Activated CD4-positive, CD25-positive, alpha-beta regulatory T cell (primary cell): Measurements from ENCODE around the gene ARMC10.
"Not testable (repeated sequence)": the region's sequence is repeated elsewhere in the genome, so short reads cannot be mapped to it uniquely, and the experiment has no call there.

ENCODE experiments used
- DNase-seq, 4 experiments: peaks; one replicate each; lab custom pipeline; 2025; lab: John Stamatoyannopoulos, UW

The ARMC10 gene

DNA sequence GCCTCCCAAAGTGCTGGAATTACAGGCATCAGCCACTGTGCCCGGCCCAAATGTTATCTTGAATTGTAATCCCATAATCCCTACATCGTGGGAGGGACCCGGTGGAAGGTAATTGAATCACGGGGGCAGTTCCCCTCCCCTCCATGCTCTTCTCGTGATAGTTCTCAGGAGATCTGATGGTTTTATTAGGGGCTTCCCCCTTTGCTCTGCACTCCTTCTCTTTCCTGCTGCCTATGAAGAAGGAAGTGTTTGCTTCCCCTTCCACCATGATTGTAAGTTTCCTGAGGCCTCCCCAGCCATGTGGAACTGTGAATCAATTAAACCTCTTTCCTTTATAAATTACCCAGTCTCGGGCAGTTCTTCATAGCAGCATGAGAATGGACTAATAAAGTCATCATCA lies 3.3 kb downstream of the ARMC10 start:
- not testable (repeated sequence) for DNase-seq

- no peak for DNase-seq
Measured at GRCh38 chr7:103079836-103080235, 4.9 kb downstream of the ARMC10 start.

DNA sequence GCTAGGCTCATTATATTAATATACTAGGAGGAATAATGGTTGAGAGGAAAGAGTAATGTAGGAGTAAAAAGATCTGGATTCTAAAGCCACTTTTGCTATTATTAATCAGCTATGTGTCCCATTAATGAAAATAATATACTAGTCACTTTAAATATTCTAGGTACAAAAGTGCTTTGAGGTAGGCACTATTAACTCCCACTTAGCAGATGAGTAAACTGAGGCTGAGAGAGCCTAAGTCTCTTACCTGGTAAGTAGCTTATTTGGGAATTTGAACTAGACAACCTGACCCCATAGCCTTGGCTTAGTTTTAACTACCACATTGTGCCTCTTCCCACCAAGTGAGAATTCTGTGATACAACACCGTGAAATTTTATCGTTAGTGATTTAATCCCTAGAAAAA lies 6.0 kb downstream of the ARMC10 start:
- DNase-seq, result no peak

DNA sequence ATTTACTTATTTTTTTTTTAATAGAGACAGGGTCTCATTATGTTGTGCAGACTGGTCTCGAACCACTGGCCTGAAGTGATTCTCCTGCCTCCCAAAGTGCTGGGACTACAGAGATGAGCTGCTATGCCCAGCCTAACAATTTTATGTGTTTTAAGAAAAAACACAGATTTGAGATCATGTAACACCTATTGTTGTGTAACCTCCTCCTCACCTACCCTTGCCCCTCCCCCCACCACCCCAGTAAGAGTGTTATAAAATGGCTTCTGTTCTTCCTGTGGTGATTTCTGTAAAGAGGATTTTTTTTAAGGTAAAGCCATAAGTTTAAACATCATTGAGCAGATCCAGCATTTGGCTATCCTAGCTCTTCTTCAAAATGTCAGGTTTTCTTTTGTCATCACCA lies 7.6 kb downstream of the ARMC10 start:
- DNase-seq, result no peak

DNA sequence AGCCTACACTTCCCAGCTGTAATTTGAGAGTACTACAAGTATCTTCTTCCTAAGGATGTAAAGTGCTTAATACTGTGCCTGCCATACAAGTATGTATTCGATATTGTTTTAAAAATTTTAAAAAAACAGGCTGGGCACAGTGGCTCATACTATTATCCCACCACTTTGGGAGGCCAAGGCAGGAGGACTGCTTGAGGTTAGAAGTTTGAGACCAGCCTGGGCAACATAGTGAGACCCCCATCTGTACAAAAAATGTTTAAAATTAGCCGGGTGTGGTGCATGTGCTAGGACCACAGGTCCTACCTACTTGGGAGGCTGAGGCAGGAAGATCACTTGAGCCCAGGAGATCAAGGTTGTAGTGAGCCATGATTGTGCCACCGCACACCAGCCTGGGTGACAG lies 8.3 kb downstream of the ARMC10 start:
- no peak for DNase-seq

DNA sequence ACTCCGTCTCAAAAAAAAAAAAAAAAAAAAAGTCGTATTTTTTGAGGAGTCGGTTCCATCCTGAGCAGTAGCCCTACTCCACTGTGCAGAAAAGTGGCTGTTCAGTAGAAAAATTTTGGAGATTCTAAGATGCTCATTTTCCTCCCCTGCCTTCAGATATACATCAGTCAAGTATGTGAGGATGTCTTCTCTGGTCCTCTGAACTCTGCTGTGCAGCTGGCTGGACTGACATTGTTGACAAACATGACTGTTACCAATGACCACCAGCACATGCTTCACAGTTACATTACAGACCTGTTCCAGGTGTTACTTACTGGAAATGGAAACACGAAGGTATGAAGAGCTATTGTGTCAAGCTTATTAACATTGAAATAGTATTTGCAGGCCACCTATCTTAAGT lies 17.4 kb downstream of the ARMC10 start:
- DNase-seq, result not testable (repeated sequence)

- no peak for DNase-seq
Measured at GRCh38 chr7:103093429-103093828, 18.5 kb downstream of the ARMC10 start.

DNA sequence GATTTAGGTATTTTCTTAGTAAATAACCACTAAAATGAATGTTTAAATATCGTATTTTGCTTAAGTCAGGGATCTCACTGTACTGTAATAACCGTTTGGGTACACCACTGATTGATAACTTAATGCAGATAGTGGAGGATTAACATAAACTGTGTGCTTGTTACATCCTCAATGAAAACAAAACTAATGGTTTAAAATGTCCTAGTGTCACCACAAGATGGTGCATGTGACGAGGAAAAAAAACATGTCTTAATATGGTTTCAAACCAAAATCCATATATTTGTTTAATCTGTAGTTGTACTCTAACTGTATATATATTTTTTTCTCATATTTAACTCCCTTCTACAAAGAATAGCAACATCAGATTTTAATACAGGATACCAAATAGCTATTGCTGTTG lies 19.2 kb downstream of the ARMC10 start:
- no peak for DNase-seq

DNA sequence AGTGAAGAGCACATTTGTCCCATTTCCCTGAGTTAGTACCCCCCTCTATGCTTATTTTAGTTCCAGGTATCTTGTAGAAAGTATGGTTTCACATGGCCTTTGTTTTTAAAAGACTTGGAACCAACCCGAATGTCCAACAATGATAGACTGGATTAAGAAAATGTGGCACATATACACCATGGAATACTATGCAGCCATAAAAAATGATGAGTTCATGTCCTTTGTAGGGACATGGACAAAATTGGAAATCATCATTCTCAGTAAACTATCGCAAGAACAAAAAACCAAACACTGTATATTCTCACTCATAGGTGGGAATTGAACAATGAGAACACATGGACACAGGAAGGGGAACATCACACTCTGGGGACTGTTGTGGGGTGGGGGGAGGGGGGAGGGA lies 20.6 kb downstream of the ARMC10 start:
- DNase-seq, result not testable (repeated sequence)

GRCh38 chr7:103097041-103097440 lies 22.1 kb downstream of the ARMC10 start:
- no peak for DNase-seq

GRCh38 chr7:103100348-103100747 lies 25.4 kb downstream of the ARMC10 start:
- DNase-seq, result no peak

GRCh38 chr7:103101543-103101942 lies 26.6 kb downstream of the ARMC10 start:
- no peak for DNase-seq

GRCh38 chr7:103106005-103106702 lies 31.2 kb downstream of the ARMC10 start:
- no peak for DNase-seq

DNA sequence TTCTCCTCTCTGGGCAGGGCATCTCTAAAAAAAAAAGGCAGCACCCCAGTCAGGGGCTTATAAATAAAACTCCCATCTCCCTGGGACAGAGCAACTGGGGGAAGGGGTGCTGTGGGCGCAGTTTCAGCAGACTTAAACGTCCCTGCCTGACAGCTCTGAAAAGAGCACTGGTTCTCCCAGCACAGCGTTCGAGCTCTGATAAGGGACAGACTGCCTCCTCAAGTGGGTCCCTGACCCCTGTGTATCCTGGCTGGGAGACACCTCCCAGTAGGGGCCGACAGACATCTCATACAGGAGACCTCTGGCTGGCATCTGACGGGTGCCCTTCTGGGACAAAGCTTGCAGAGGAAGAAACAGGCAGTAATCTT lies 31.7 kb downstream of the ARMC10 start:
- DNase-seq, result not testable (repeated sequence)

DNA sequence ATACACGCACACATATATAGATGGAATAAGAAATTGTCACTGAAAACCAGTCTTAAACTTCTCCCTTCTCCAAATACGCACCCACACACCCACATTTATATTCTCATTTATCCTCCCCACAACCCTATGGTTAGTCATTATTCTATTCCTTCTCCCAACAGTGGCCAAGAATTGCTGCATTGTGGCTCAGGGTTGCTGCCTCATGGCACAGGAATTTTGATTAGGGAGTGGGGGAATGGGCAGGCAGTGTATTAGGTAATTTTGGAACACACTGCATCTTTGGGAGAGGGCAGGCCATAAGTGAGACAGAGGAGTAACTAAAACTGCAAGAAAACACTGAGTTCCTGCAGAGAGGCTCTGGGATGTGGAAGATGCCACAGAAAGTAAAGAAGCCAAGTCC lies 38.2 kb downstream of the ARMC10 start:
- DNase-seq, result no peak

GRCh38 chr7:103114576-103115008 lies 39.7 kb downstream of the ARMC10 start:
- DNase-seq, result no peak

GRCh38 chr7:103115771-103116170 lies 40.8 kb downstream of the ARMC10 start:
- DNase-seq, result no peak

GRCh38 chr7:103116511-103116910 lies 41.6 kb downstream of the ARMC10 start:
- no peak for DNase-seq

DNA sequence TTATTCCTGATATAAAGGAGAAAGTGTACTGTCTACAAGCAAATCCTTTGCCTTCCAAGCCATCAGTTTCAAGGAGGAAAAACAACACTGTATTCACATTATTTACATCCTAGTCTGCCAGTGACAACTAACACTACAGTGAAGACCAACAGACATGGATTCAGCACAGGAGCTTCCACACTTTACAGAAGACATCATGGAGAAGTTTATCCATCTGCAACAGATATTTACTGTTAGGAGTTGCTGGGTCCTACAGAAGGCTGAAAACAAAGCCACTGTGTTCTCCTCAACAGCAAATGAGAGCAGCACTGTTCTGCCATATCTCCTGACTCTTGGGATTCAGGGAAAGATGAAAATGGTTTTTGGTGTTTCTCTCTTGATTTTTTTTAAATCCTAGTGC lies 42.1 kb downstream of the ARMC10 start:
- DNase-seq, result no peak

DNA sequence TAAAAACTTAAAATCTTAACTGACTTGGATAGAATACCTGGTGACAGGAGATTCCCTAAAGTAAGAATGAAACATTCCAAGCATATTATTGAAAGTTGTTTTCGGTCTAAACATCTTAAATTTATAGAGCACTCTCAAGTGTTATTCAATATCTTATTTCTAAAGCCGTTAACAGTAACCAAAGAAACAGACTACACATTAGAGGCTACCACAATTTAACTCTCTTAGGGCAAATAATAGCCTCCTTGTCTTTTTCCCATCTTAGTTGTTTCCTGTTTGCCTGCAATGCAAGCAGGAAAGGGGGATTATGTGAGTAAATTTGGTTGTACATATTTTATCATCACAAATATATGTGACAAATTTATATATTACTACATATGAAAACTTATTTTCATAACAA lies 42.5 kb downstream of the ARMC10 start:
- DNase-seq, result no peak

- no peak for DNase-seq
Measured at GRCh38 chr7:103119791-103120291, 44.9 kb downstream of the ARMC10 start.

- no peak for DNase-seq
Measured at GRCh38 chr7:103120362-103120761, 45.4 kb downstream of the ARMC10 start.

- no peak for DNase-seq
Measured at GRCh38 chr7:103121641-103122040, 46.7 kb downstream of the ARMC10 start.

GRCh38 chr7:103123529-103123928 lies 48.6 kb downstream of the ARMC10 start:
- no peak for DNase-seq
